Fibroblast of pulmonary artery (primary cell): ENCODE measurements around the gene GPN2.

ENCODE experiments used
- DNase-seq: peaks from one replicate; pipeline ENCODE4 v3.0.0-alpha.2; 2010; ENCODE audit warnings: low read depth
- H3K4me3 ChIP-seq: replicated peaks from 2 replicates; pipeline ENCODE4 v1.5.1; 2011; ENCODE audit warnings: low read depth, mild to moderate bottlenecking, control low read depth, low read length, moderate library complexity
- TF ChIP-seq, protein P1 (sequence below): IDR thresholded peaks from 2 replicates; pipeline ENCODE4 v1.5.1; 2011; ENCODE audit warnings: mild to moderate bottlenecking, control low read depth, low read length, inconsistent platforms; ENCODE audit errors: missing control alignments

GPN2 gene

DNA sequence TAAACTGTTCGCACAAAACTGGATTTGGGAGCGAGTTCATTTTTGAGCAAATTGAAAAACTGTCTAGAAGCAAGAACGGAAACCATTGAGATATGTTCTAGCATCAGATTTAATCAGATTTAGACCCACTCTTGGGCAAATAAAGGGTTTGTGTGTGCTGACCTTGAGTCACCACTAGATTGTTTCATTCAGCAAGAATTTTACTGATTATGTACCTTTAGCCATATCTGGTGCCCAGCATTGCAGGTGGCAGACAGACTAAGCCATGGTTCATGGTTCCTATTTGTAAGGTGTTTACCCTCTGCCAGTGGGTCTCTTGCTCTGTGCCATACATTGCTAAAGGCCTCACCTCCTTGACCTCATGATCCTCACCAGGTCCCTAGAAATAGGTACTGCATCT is 32.8 kb upstream of the GPN2 start:
- H3K4me3 ChIP-seq, result peak overlapping the region; percentile 89
- no peak for DNase-seq
- TF ChIP-seq, protein P1, sequence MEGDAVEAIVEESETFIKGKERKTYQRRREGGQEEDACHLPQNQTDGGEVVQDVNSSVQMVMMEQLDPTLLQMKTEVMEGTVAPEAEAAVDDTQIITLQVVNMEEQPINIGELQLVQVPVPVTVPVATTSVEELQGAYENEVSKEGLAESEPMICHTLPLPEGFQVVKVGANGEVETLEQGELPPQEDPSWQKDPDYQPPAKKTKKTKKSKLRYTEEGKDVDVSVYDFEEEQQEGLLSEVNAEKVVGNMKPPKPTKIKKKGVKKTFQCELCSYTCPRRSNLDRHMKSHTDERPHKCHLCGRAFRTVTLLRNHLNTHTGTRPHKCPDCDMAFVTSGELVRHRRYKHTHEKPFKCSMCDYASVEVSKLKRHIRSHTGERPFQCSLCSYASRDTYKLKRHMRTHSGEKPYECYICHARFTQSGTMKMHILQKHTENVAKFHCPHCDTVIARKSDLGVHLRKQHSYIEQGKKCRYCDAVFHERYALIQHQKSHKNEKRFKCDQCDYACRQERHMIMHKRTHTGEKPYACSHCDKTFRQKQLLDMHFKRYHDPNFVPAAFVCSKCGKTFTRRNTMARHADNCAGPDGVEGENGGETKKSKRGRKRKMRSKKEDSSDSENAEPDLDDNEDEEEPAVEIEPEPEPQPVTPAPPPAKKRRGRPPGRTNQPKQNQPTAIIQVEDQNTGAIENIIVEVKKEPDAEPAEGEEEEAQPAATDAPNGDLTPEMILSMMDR, result no peak

DNA sequence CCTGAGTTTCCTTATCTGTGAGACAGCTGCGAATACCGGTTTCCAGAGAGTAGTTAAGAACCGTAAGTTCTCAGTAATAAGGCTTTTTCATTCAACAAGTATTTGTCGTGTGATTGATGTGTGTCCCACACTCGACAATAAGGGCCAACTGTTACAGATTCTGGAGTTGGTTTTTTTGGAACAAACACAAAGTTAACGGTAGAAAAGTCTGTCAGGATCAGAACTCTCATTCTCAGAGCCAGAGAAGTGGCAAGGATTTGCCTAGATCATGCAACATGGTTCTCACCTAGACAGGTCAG is 32.3 kb upstream of the GPN2 start:
- no peak for DNase-seq
- TF ChIP-seq, protein P1, result no peak
- peak overlapping the region; percentile 89 for H3K4me3 ChIP-seq

DNA sequence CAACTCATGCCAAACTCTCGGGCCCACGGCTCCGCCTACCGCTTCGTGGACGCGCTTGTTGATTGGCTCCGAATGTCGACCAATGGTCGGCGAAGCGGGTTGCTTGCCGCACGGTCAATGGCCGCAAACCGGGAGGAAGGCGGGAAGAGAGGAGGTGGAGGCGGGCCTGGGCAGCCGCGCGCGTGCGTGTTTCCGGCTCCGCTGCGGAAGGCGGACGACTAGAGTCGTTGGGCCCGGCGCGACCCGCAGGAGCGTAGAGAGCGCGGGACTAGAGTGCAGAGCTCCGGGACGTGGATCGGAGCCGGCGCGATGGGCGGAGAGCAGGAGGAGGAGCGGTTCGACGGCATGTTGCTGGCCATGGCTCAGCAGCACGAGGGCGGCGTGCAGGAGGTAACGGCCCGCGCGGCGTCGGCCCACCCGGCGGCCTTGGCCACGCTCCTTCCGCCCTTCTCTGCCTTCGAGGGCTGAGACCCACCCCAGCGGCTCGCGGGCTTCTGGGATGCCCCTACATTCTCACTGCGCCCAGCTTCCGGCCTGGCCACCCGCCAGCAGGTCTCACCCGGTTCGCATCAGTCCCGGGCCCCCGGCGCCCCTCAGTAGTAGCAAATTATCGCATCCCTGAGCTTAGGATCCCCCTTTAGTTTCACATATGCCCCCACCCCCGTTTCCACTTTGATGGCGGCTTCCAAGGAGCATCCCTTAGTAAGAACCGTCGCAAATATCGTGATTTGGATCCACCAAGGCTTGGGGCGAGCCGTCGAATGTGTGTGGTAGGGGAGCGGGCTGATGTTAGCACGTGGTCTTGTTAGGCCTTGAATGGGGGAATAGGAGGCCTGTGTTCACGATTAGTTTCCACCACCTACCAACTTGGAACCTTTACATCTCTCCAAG is 31.7 kb upstream of the GPN2 start, which contains the start of gene NUDC:
TSS of gene NUDC (plus strand) at position 204 of the 891 bp plus-strand sequence. CDS start at position 310, 106 bp downstream.
- peak within 1 kb of the TSS; percentile 89 for H3K4me3 ChIP-seq
- peak; percentile 97 for DNase-seq
- TF ChIP-seq, protein P1, result no peak

DNA sequence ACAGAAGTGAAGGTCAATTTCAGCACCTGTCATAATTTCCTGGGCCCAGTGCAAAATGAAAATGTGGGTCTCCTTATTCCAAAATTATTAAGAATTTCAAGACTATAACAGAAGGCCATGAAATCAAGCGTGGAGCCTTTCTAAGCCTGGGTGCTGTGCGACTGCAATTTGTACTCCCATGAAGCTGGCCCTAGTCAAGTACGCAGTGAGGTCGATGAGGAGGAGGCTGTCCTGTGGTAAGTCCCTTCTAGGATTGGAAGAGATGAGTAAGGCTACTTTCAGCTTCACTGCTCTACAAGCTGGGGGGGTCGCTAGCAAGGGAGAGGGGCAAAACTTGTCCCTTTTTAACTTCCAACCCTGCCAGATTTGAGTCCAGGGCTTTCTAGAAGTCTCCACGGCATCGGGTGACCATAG is 31.1 kb upstream of the GPN2 start:
- H3K4me3 ChIP-seq, result peak overlapping the region; percentile 89
- TF ChIP-seq, protein P1, result no peak
- no peak for DNase-seq

DNA sequence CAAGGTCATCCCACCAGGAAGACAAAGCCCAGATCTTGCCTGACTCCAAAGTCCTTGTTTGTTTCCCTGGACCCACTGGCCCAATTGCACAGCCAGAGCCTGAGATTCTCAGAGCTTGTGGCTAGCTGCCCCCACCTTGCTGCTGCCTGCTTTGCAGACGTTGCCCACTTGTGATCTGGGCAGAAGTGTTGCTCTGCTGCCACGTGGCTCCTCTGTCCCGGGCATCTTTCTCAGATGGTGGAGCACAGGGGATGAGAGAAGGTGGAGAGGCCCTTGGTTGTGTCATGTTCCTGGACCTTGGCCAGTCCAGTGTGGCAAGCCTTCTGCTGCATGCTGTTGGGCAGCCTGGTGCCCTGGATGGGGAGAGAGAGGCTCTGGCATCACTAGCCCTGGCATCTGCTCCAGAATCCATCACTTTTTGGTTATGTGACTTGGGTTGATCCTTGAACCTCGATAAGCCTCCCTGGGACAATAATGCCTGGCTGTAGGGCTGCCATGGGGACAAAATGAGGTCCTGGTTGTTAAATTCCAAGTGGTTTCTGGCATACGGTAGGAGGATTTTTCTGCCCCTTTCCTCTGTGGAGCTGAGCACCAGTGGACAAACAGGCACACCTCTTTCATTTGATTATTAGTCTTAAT is 25.2 kb upstream of the GPN2 start:
- DNase-seq, result no peak
- H3K4me3 ChIP-seq, result no peak overlapping the region
- TF ChIP-seq, protein P1, result no peak

DNA sequence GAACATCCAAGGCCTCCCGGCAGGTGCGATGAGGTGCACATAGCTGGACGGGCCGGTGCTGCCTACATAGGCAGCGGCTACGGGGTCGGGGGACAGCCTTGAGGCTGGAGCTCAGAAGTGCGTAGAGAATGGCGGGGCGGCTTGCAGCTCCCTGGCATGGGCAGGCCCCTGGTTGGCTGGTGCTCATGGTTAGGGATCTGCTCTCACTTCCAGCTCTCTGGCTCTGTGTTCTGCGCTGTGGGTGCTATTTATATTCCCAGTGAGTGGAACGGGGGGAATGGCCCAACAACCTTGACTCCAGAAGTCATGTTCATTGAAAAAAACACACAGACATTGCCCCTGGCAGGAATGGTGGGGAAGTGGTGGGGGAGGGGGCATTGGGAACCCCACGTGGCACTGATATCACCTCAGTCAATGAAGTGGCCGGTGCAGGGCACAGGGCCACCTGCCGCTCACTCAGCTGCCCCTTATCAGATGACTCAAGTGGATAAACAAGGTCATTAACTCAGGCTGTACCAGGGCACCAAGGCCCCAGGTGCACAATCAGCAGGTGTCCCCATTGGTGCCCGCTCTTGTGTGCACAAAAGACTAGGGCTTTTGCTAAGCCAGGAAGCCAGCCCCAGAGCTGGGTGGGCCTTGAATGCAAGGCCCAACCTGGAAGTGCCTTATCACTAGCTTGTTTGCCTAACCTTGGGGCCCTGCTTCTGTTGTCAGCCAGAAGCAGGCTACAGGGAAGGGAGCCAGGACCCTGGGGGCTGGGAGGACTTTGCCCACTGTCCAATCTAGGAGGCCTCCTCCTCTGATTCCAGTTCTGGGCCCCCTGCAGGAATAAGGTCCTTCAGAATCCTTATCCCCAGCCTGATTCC is 23.9 kb upstream of the GPN2 start, which contains the start of gene NR0B2:
TSS of gene NR0B2 (minus strand) at position 222 of the 866 bp plus-strand sequence. CDS start at position 187, 35 bp downstream.
- DNase-seq, result no peak
- H3K4me3 ChIP-seq, result no peak within 1 kb of the TSS
- TF ChIP-seq, protein P1, result no peak
